Melanocyte of skin (primary cell): Measurements from ENCODE around the gene EVI2A. TPM values are rescaled to one million over a fixed set of nuclear protein-coding genes. Genes with fewer than 3 reads are reported as not detected.

Experiments used
- total RNA-seq, 2 donors: library from RNA; depleted of rRNA; stranded (reverse); fragments of >200 nt; gene quantifications; 2 replicates each; pipeline ENCODE4 v1.2.3, GENCODE V29; 2012

The EVI2A gene
- 1 to 10 TPM; 4.8 to 10.0 TPM for total RNA-seq

GRCh38 chr17:31321481-31321880, at the start of gene EVI2A:
Gene EVI2A, minus strand, starts transcription at chr17:31321622. Its CDS starts 2,609 bp downstream, at chr17:31319013.

GRCh38 chr17:31313982-31314781, 7.2 kb downstream of the EVI2A start, which contains the start of gene EVI2B:
Gene EVI2B, minus strand, starts transcription at chr17:31314054. Its CDS starts 8,445 bp downstream, at chr17:31305609.

GRCh38 chr17:31297090-31297489, 24.3 kb downstream of the EVI2A start, which contains the start of gene OMG:
Gene OMG, minus strand, starts transcription at chr17:31297239. Its CDS starts 908 bp downstream, at chr17:31296331.

Other genes with a start within 250 kb of the EVI2A start
- gene NF1, start 226.6 kb downstream of the EVI2A start, total RNA-seq = 10 to 100 TPM; 47.8 to 56.9 TPM
- gene OMG, start 24.4 kb downstream of the EVI2A start, total RNA-seq = 10 to 100 TPM in 1 of 2 donors, 1 to 10 TPM in 1; 2.0 to 13.1 TPM
- gene EVI2B, start 7.6 kb downstream of the EVI2A start, total RNA-seq = 1 to 10 TPM; 1.7 to 4.0 TPM
- gene RAB11FIP4, start 70.1 kb upstream of the EVI2A start, total RNA-seq = 10 to 100 TPM in 1 of 2 donors, 1 to 10 TPM in 1; 8.3 to 23.6 TPM